KOPT-K1 (cell line): ENCODE measurements around the gene ATP6V1G2.
A peak's percentile ranks its signal among the peaks of the same experiment; 100 is the strongest.
"Not testable (repeated sequence)": the region's sequence is repeated elsewhere in the genome, so short reads cannot be mapped to it uniquely, and the experiment has no call there.

Source experiments
- H3K27ac ChIP-seq: fragments of 200-600 bp; sonication (generic); 2 replicates; pipeline ENCODE4 v1.5.1; 2016; ENCODE audit warnings: antibody characterized with exemption, mild to moderate bottlenecking, low read depth, low read length; ENCODE audit not compliant: poor library complexity, severe bottlenecking
- H3K36me3 ChIP-seq: fragments of 200-600 bp; sonication (generic); 2 replicates; pipeline ENCODE4 v1.5.1; 2017; ENCODE audit warnings: antibody characterized with exemption, mild to moderate bottlenecking, low read length, moderate library complexity; ENCODE audit not compliant: insufficient read depth
- H3K9me3 ChIP-seq: fragments of 200-600 bp; sonication (generic); 2 replicates; pipeline ENCODE4 v1.5.1; 2017; ENCODE audit warnings: antibody characterized with exemption, low read length, mild to moderate bottlenecking; ENCODE audit not compliant: insufficient read depth, poor library complexity, severe bottlenecking

Gene ATP6V1G2

GRCh38 chr6:31546339-31546957 is at the start of gene ATP6V1G2:
Gene ATP6V1G2 (minus strand): TSS chr6:31546608. CDS start chr6:31546559, 49 bp downstream.
- no peaks in the 10 kb centered on the region for H3K9me3 ChIP-seq
- H3K27ac ChIP-seq, result peak within 1 kb of the TSS; percentile 68

GRCh38 chr6:31592396-31592771 is 46.0 kb upstream of the ATP6V1G2 start:
- peak overlapping the region; percentile 48 for H3K27ac ChIP-seq
- H3K36me3 ChIP-seq, result no peaks in the 10 kb centered on the region
- H3K9me3 ChIP-seq, result no peaks in the 10 kb centered on the region

More at GRCh38 chr6:31546339-31546957, at the start of gene ATP6V1G2:
- peaks cover 26% of the 10 kb centered on the region for H3K36me3 ChIP-seq

- H3K36me3 ChIP-seq, H3K27ac ChIP-seq, H3K9me3 ChIP-seq: not testable (repeated sequence)
Measured at GRCh38 chr6:31590691-31591090, 44.3 kb upstream of the ATP6V1G2 start.

GRCh38 chr6:31588871-31589650 is 42.7 kb upstream of the ATP6V1G2 start:
- Histone ChIP-seq H3K36me3 (no peaks in the 10 kb centered on the region), H3K27ac (peak overlapping the region; percentile 91), H3K9me3 (no peaks in the 10 kb centered on the region)

GRCh38 chr6:31587791-31588777 is 41.7 kb upstream of the ATP6V1G2 start:
- Histone ChIP-seq H3K36me3 (no peaks in the 10 kb centered on the region), H3K27ac (peak overlapping the region; percentile 91), H3K9me3 (no peaks in the 10 kb centered on the region)

- Histone ChIP-seq H3K27ac (peak overlapping the region; percentile 91), H3K36me3 (no peaks in the 10 kb centered on the region), H3K9me3 (no peaks in the 10 kb centered on the region)
Measured at GRCh38 chr6:31586599-31587281, 40.3 kb upstream of the ATP6V1G2 start.

- H3K27ac ChIP-seq, result peak within 1 kb of the TSS; percentile 91
- no peaks in the 10 kb centered on the region for H3K9me3 ChIP-seq
- H3K36me3 ChIP-seq, result no peaks in the 10 kb centered on the region
Measured at GRCh38 chr6:31586008-31586407, 39.6 kb upstream of the ATP6V1G2 start, which contains the start of gene LST1. Gene LST1 (plus strand): TSS chr6:31586277. CDS start chr6:31587300, 1,023 bp downstream.

GRCh38 chr6:31585491-31585890 is 39.1 kb upstream of the ATP6V1G2 start:
- H3K27ac ChIP-seq, result peak overlapping the region; percentile 91
- no peaks in the 10 kb centered on the region for H3K36me3 ChIP-seq
- no peaks in the 10 kb centered on the region for H3K9me3 ChIP-seq

GRCh38 chr6:31582230-31582643 is 35.8 kb upstream of the ATP6V1G2 start, which contains the start of gene LTB:
Gene LTB (minus strand): TSS chr6:31582424. CDS start chr6:31582417, 7 bp downstream.
- H3K27ac ChIP-seq, result peak within 1 kb of the TSS; percentile 93
- peaks cover 18% of the 10 kb centered on the region; the same call in 1 of the 2 replicates for H3K36me3 ChIP-seq
- H3K9me3 ChIP-seq, result no peaks in the 10 kb centered on the region

GRCh38 chr6:31581434-31582229 is 35.2 kb upstream of the ATP6V1G2 start:
- peak overlapping the region; percentile 93 for H3K27ac ChIP-seq

GRCh38 chr6:31580807-31581433 is 34.5 kb upstream of the ATP6V1G2 start:
- peak overlapping the region; percentile 93 for H3K27ac ChIP-seq

More at GRCh38 chr6:31581434-31582229, 35.2 kb upstream of the ATP6V1G2 start:
- H3K36me3 ChIP-seq, result peaks cover 24% of the 10 kb centered on the region; the same call in 1 of the 2 replicates
- H3K9me3 ChIP-seq, result no peaks in the 10 kb centered on the region

GRCh38 chr6:31580438-31580740 is 34.0 kb upstream of the ATP6V1G2 start:
- Histone ChIP-seq H3K9me3 (no peaks in the 10 kb centered on the region), H3K27ac (peak overlapping the region; percentile 93), H3K36me3 (peaks cover 26% of the 10 kb centered on the region; the same call in 1 of the 2 replicates)

More at GRCh38 chr6:31580807-31581433, 34.5 kb upstream of the ATP6V1G2 start:
- no peaks in the 10 kb centered on the region for H3K9me3 ChIP-seq
- peaks cover 26% of the 10 kb centered on the region; the same call in 1 of the 2 replicates for H3K36me3 ChIP-seq
